ENCODE data around the gene CNOT1.

- TF ChIP-seq, protein P1, sequence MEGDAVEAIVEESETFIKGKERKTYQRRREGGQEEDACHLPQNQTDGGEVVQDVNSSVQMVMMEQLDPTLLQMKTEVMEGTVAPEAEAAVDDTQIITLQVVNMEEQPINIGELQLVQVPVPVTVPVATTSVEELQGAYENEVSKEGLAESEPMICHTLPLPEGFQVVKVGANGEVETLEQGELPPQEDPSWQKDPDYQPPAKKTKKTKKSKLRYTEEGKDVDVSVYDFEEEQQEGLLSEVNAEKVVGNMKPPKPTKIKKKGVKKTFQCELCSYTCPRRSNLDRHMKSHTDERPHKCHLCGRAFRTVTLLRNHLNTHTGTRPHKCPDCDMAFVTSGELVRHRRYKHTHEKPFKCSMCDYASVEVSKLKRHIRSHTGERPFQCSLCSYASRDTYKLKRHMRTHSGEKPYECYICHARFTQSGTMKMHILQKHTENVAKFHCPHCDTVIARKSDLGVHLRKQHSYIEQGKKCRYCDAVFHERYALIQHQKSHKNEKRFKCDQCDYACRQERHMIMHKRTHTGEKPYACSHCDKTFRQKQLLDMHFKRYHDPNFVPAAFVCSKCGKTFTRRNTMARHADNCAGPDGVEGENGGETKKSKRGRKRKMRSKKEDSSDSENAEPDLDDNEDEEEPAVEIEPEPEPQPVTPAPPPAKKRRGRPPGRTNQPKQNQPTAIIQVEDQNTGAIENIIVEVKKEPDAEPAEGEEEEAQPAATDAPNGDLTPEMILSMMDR (IDR thresholded peaks at IDR 0.05; ENCODE audit: low read depth, low read length, missing input control): no peak
- TF ChIP-seq JUND (IDR thresholded peaks at IDR 0.05): no peak
- no peak for TF ChIP-seq FOXA2 (IDR thresholded peaks at IDR 0.05)
- TF ChIP-seq, protein P2, sequence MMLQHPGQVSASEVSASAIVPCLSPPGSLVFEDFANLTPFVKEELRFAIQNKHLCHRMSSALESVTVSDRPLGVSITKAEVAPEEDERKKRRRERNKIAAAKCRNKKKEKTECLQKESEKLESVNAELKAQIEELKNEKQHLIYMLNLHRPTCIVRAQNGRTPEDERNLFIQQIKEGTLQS (IDR thresholded peaks at IDR 0.05): no peak
- no peak for TF ChIP-seq GABPA (IDR thresholded peaks at IDR 0.05 in 1 of 2, conservative IDR thresholded peaks at IDR 0.05 in 1 of 2)
- no peak for TF ChIP-seq RAD21 (IDR thresholded peaks at IDR 0.05)
- TF ChIP-seq REST (IDR thresholded peaks at IDR 0.05): no peak
- TF ChIP-seq, protein P3, sequence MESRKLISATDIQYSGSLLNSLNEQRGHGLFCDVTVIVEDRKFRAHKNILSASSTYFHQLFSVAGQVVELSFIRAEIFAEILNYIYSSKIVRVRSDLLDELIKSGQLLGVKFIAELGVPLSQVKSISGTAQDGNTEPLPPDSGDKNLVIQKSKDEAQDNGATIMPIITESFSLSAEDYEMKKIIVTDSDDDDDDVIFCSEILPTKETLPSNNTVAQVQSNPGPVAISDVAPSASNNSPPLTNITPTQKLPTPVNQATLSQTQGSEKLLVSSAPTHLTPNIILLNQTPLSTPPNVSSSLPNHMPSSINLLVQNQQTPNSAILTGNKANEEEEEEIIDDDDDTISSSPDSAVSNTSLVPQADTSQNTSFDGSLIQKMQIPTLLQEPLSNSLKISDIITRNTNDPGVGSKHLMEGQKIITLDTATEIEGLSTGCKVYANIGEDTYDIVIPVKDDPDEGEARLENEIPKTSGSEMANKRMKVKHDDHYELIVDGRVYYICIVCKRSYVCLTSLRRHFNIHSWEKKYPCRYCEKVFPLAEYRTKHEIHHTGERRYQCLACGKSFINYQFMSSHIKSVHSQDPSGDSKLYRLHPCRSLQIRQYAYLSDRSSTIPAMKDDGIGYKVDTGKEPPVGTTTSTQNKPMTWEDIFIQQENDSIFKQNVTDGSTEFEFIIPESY (IDR thresholded peaks at IDR 0.05): no peak
- TF ChIP-seq RXRA (IDR thresholded peaks at IDR 0.05): no peak
- no peak for TF ChIP-seq TAF1 (conservative IDR thresholded peaks at IDR 0.05)
- TF ChIP-seq YY1 (IDR thresholded peaks at IDR 0.05): no peak
- TF ChIP-seq FOXA1 (IDR thresholded peaks at IDR 0.05): no peak
Observed at GRCh38 chr16:58614212-58614611, 15.4 kb downstream of the CNOT1 start.

Measured in liver (tissue), 3 donors.